GM12891 (cell line): ENCODE results near the gene C1orf146.

Source experiments
- PAX5 ChIP-seq: IDR thresholded peaks from 2 replicates; pipeline ENCODE4 v1.6.1; 2011; ENCODE audit warnings: low read length, moderate library complexity, mild to moderate bottlenecking; ENCODE audit not compliant: insufficient read depth, severe bottlenecking
- POLR2A ChIP-seq: IDR thresholded peaks from 2 replicates; pipeline ENCODE4 v1.6.1; 2011; ENCODE audit warnings: low read depth, low read length, control low read depth
- POLR2AphosphoS5 ChIP-seq: IDR thresholded peaks from 2 replicates; pipeline ENCODE4 v1.6.1; 2011; ENCODE audit warnings: low read depth, low read length, control low read depth
- POU2F2 ChIP-seq: IDR thresholded peaks from 2 replicates; pipeline ENCODE4 v1.6.1; 2011; ENCODE audit warnings: low read depth, mild to moderate bottlenecking, control low read depth, low read length, moderate library complexity
- SPI1 ChIP-seq: IDR thresholded peaks from 2 replicates; pipeline ENCODE4 v1.6.1; 2011; ENCODE audit warnings: low read depth, low read length, control low read depth
- TAF1 ChIP-seq: IDR thresholded peaks from 2 replicates; pipeline ENCODE4 v1.6.1; 2011; ENCODE audit warnings: low read depth, low read length, control low read depth

DNA sequence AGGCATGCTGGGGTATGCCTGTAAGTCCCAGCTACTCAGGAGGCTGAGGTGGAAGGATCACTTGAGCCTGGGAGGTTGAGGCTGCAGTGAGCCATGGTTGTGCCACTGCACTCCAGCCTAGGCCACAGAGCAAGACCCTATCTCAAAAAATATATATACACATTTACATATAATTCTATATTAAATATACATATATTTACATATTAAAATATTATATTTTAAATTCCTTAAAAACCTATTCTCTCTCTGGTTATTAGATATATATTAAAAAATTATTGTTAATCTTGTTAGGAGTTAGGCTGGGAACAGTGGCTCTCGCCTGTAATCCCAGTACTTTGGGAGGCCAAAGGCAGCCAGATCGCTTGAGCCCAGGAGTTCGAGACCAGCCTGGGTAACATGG is 58.4 kb downstream of the C1orf146 start:
- no peak for TF ChIP-seq POLR2AphosphoS5
- TF ChIP-seq POLR2A = no peak
- TF ChIP-seq TAF1 = no peak
- no peak for TF ChIP-seq SPI1
- no peak for TF ChIP-seq POU2F2
- no peak for TF ChIP-seq PAX5
